ENCODE results near the gene C16orf78. TPM values are rescaled to one million over a fixed set of nuclear protein-coding genes. Genes with fewer than 3 reads are reported as not detected.

The C16orf78 gene
- total and polyA plus RNA-seq, 9 donors: not detected

DNA sequence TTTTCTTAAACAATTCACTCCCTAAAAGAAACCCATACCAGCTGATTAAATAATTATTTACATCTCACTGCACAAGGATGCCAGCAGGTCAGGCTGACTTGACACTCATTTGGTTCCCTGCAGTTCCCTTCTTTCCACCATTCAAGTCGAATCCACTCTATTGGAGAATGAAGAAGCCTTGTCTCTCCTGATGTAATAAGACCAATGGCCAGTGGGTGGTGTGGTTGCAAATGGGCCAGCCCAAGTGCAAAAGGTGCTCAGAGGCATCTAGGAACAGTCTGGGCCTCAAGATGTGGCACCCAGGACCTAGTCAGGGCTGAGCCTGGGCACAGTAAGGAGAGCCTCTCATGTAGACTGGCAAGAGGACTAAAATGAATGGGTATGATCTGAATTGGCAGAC is 9.3 kb downstream of the C16orf78 start:
- Histone ChIP-seq H3K27ac (ENCODE audit: low read length) (no peak overlapping the region), H3K4me3 (ENCODE audit: low read length) (no peak overlapping the region), H3K4me1 (ENCODE audit: control insufficient read depth, insufficient read depth, low read length) (no peaks in the 10 kb centered on the region), H3K27me3 (ENCODE audit: control insufficient read depth, insufficient read depth, low read length) (peaks cover 5% of the 10 kb centered on the region), H3K9me3 (replicated peaks; ENCODE audit: control insufficient read depth, low read depth, low read length) (no peaks in the 10 kb centered on the region), H3K36me3 (ENCODE audit: control insufficient read depth, insufficient read depth, low read length) (no peaks in the 10 kb centered on the region)
- no CpG with 5 or more reads among the region's 1 CpG for WGBS (ENCODE audit: insufficient coverage)
- no peak for DNase-seq

- no CpG with 5 or more reads among the region's 1 CpG for WGBS (ENCODE audit: insufficient coverage)
Measured at GRCh38 chr16:49395021-49395420, 21.4 kb downstream of the C16orf78 start.

DNA sequence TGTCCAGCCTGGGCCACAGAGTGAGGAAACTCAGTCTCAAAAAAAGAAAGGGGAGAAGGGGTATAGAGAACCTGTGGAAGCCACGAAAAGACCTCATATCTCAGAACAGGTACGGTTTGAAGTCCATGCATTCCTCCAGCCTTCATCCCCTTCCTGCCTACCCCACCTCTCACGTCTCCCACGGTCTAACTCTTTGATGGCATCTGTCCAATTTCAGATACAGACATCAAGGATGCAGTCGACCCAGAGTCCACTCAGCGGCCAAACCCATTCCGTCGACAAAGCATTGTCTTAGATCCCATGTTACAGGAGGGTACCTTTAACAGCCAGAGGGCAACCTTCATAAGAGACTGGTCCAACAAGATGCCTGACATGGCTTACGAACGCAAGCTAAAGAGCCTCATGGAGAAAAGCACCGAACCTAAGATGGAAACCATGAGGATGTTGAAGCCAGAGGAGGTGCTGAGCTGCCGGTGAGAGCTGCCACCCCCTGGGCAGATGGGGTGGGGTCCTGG is 22.7 kb downstream of the C16orf78 start:
- no peaks in the 10 kb centered on the region for H3K36me3 ChIP-seq (ENCODE audit: control insufficient read depth, insufficient read depth, low read length)

More at GRCh38 chr16:49395021-49395420, 21.4 kb downstream of the C16orf78 start:
- no peaks in the 10 kb centered on the region for H3K36me3 ChIP-seq (ENCODE audit: control insufficient read depth, insufficient read depth, low read length)
- no peak for DNase-seq
- H3K27ac ChIP-seq (ENCODE audit: low read length): no peak overlapping the region
- H3K9me3 ChIP-seq (replicated peaks; ENCODE audit: control insufficient read depth, low read depth, low read length): no peaks in the 10 kb centered on the region
- H3K27me3 ChIP-seq (ENCODE audit: control insufficient read depth, insufficient read depth, low read length): peaks cover 2% of the 10 kb centered on the region
- H3K4me3 ChIP-seq (ENCODE audit: low read length): no peak overlapping the region
- H3K4me1 ChIP-seq (ENCODE audit: control insufficient read depth, insufficient read depth, low read length): no peaks in the 10 kb centered on the region

DNA sequence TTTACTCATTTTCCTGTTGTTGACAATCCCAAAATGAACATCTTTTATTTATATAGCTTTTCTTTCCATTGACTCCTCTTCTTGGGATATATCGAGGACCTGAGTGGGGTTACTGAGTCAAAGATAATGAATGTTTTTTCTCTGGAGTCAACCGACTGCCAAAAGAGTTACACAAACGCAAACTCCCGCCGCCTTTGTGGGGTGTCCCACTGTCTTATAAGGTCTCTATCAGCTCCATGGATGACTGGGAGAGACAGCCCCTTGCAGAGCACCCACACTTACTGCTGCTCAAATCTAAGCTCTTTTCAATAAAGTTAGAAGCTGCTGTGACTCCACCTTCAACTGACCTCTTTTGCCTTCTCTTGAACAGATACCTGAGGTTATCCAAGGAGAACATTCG is 25.2 kb downstream of the C16orf78 start:
- Histone ChIP-seq H3K4me1 (ENCODE audit: control insufficient read depth, insufficient read depth, low read length) (no peaks in the 10 kb centered on the region), H3K4me3 (ENCODE audit: low read length) (no peak overlapping the region), H3K9me3 (replicated peaks; ENCODE audit: control insufficient read depth, low read depth, low read length) (no peaks in the 10 kb centered on the region), H3K27ac (ENCODE audit: low read length) (no peak overlapping the region), H3K27me3 (ENCODE audit: control insufficient read depth, insufficient read depth, low read length) (peaks cover 2% of the 10 kb centered on the region), H3K36me3 (ENCODE audit: control insufficient read depth, insufficient read depth, low read length) (no peaks in the 10 kb centered on the region)
- DNase-seq: no peak
- WGBS (ENCODE audit: insufficient coverage): 87% methylated on average over 5 of the region's 6 CpGs

More for the DNA sequence above, 22.7 kb downstream of the C16orf78 start:
- no peak overlapping the region for H3K27ac ChIP-seq (ENCODE audit: low read length)
- 84% methylated on average over 11 of the region's 12 CpGs for WGBS (ENCODE audit: insufficient coverage)
- H3K4me1 ChIP-seq (ENCODE audit: control insufficient read depth, insufficient read depth, low read length): no peaks in the 10 kb centered on the region
- no peaks in the 10 kb centered on the region for H3K9me3 ChIP-seq (replicated peaks; ENCODE audit: control insufficient read depth, low read depth, low read length)
- DNase-seq: no peak
- H3K4me3 ChIP-seq (ENCODE audit: low read length): no peak overlapping the region
- H3K27me3 ChIP-seq (ENCODE audit: control insufficient read depth, insufficient read depth, low read length): peaks cover 2% of the 10 kb centered on the region

DNA sequence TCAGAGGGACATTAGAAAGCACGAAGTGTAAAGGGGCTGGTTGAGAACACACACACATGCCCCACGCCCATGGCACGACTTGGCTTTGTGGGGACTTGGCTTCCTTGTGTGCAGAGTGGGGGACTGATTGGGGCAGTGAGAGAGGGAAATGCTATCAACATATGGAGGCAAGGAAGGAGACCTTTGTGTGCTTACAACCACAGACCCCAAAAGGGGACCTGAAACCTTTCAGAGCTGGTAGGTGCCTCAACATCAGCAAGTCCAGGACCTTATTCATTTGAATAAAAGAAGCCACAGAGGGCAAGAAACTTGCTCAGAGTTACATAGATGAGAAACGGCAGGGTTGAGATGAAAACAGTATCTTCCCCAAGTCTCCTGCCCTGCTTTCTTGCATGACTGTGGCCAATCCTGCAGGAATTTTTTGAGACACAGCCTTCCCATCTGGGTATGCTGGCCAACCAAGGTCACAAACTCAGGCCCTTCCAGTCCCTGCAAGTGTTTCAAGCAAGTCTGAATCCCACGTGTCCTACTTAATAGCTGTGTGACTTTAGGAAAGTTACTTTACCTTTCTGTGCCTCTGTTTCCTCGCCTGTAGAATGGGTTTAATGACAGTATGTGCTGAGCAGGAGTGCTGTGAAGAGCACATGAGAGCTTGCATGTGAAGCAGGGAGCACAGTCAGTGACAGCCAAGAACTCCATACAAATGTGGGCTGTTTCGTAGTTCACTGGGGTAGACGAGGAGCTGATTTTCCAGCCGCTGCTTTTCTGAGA is 26.2 kb downstream of the C16orf78 start:
- H3K9me3 ChIP-seq (replicated peaks; ENCODE audit: control insufficient read depth, low read depth, low read length): no peaks in the 10 kb centered on the region
- no peaks in the 10 kb centered on the region for H3K36me3 ChIP-seq (ENCODE audit: control insufficient read depth, insufficient read depth, low read length)
- DNase-seq: no peak
- 78% methylated on average over 8 of the region's 9 CpGs for WGBS (ENCODE audit: insufficient coverage)
- H3K4me3 ChIP-seq (ENCODE audit: low read length): no peak overlapping the region
- H3K4me1 ChIP-seq (ENCODE audit: control insufficient read depth, insufficient read depth, low read length): no peaks in the 10 kb centered on the region
- peaks cover 2% of the 10 kb centered on the region for H3K27me3 ChIP-seq (ENCODE audit: control insufficient read depth, insufficient read depth, low read length)
- H3K27ac ChIP-seq (ENCODE audit: low read length): no peak overlapping the region

DNA sequence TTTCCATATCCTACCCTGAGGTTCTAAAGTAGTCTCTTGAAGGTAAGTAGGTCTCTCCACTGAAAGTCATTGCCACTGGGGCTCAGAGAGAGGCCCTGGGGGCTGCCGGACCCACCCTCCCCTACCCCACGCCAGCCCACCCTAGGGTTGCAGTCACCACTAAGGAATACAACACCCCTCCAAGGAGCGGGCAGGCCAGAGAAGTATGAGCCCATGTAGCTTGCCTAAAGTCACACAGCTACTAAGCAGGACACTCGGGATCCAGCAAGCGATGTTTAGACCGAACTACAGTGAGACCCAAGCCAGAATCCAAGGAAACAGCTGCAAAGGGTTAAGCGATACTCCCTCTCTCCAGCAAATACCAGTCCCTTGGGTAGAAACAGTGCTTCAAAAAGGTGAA is 27.0 kb downstream of the C16orf78 start:
- Histone ChIP-seq H3K4me3 (ENCODE audit: low read length) (no peak overlapping the region), H3K36me3 (ENCODE audit: control insufficient read depth, insufficient read depth, low read length) (no peaks in the 10 kb centered on the region), H3K27ac (ENCODE audit: low read length) (no peak overlapping the region), H3K27me3 (ENCODE audit: control insufficient read depth, insufficient read depth, low read length) (peaks cover 2% of the 10 kb centered on the region), H3K4me1 (ENCODE audit: control insufficient read depth, insufficient read depth, low read length) (no peaks in the 10 kb centered on the region), H3K9me3 (replicated peaks; ENCODE audit: control insufficient read depth, low read depth, low read length) (no peaks in the 10 kb centered on the region)
- no peak for DNase-seq
- WGBS (ENCODE audit: insufficient coverage): 100% methylated on average over 1 of the region's 7 CpGs

DNA sequence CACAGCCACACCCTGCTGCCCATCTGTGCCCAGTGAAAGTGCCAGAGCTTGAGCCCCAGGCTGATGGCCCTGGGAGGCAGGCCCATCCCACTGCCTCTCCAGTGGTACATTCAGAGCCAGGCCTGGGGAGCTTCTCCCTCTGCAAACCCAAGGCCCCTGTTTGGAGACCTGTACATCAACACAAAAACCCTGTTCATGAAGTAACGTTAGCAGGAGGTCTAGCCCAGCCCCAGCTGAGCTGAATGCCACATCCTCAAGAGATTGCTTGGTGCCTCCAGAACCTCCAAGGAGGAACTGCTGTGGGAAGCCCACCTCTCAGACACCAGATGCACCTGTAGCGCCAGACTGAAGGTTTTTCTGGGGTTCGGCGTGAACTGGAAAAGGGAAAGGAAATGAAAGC is 31.5 kb downstream of the C16orf78 start:
- H3K27me3 ChIP-seq (ENCODE audit: control insufficient read depth, insufficient read depth, low read length): no peaks in the 10 kb centered on the region
- 63% methylated on average over 1 of the region's 4 CpGs for WGBS (ENCODE audit: insufficient coverage)

DNA sequence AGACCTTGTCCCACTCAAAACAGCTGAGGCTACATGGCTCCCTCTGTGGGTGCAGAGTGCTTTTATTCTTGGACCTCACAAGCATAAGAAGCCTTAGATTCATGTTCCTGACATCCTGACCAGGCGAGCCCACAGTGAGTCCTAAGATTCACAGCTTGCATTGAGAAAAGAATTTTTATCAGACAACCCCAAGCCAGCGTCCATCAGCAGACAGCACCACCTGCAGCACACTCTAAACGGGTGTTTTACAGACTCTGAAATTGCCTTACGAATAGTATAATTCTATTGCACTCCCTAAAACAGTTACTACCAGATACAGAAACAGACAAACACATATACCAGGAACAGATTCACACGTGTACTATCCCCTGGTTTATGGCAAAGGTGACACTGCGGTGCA is 31.9 kb downstream of the C16orf78 start:
- DNase-seq: no peak
- no peak overlapping the region for H3K4me3 ChIP-seq (ENCODE audit: low read length)
- 15% methylated on average over 3 of the region's 6 CpGs for WGBS (ENCODE audit: insufficient coverage)
- no peaks in the 10 kb centered on the region for H3K9me3 ChIP-seq (replicated peaks; ENCODE audit: control insufficient read depth, low read depth, low read length)
- no peaks in the 10 kb centered on the region for H3K36me3 ChIP-seq (ENCODE audit: control insufficient read depth, insufficient read depth, low read length)
- H3K27ac ChIP-seq (ENCODE audit: low read length): no peak overlapping the region
- peaks cover 8% of the 10 kb centered on the region for H3K4me1 ChIP-seq (ENCODE audit: control insufficient read depth, insufficient read depth, low read length)
- no peaks in the 10 kb centered on the region for H3K27me3 ChIP-seq (ENCODE audit: control insufficient read depth, insufficient read depth, low read length)

More for the DNA sequence above, 31.5 kb downstream of the C16orf78 start:
- H3K36me3 ChIP-seq (ENCODE audit: control insufficient read depth, insufficient read depth, low read length): no peaks in the 10 kb centered on the region
- H3K4me1 ChIP-seq (ENCODE audit: control insufficient read depth, insufficient read depth, low read length): peaks cover 8% of the 10 kb centered on the region
- H3K27ac ChIP-seq (ENCODE audit: low read length): no peak overlapping the region
- no peak for DNase-seq
- H3K4me3 ChIP-seq (ENCODE audit: low read length): no peak overlapping the region
- H3K9me3 ChIP-seq (replicated peaks; ENCODE audit: control insufficient read depth, low read depth, low read length): no peaks in the 10 kb centered on the region

- no peak overlapping the region for H3K4me3 ChIP-seq (ENCODE audit: low read length)
- DNase-seq: peak; percentile 91
- 18% methylated on average over 9 of the region's 17 CpGs for WGBS (ENCODE audit: insufficient coverage)
- no peaks in the 10 kb centered on the region for H3K9me3 ChIP-seq (replicated peaks; ENCODE audit: control insufficient read depth, low read depth, low read length)
- H3K36me3 ChIP-seq (ENCODE audit: control insufficient read depth, insufficient read depth, low read length): no peaks in the 10 kb centered on the region
- no peaks in the 10 kb centered on the region for H3K27me3 ChIP-seq (ENCODE audit: control insufficient read depth, insufficient read depth, low read length)
- peaks cover 8% of the 10 kb centered on the region for H3K4me1 ChIP-seq (ENCODE audit: control insufficient read depth, insufficient read depth, low read length)
- no peak overlapping the region for H3K27ac ChIP-seq (ENCODE audit: low read length)
Measured at GRCh38 chr16:49407873-49408550, 34.4 kb downstream of the C16orf78 start.

DNA sequence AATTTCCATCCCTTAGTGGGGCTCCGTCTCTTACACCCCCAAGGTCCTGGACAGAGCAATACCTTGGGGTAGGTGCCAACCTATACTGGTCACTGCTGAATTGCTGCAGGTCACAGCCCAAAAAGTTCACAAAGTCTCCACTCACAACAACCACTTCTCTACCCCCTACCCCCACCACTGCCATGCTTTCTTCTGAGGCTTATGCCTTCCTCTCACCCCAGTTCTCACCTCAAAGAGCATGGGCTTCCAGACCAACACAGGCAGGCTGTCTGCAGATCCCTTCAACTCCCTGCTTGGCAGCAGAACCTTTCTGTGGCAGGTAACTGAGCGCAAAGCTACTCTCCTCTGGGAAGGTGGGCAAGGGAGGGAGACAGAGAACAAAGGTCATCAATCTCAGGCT is 35.5 kb downstream of the C16orf78 start:
- no peak overlapping the region for H3K4me3 ChIP-seq (ENCODE audit: low read length)
- H3K27ac ChIP-seq (ENCODE audit: low read length): no peak overlapping the region
- H3K36me3 ChIP-seq (ENCODE audit: control insufficient read depth, insufficient read depth, low read length): no peaks in the 10 kb centered on the region
- H3K27me3 ChIP-seq (ENCODE audit: control insufficient read depth, insufficient read depth, low read length): no peaks in the 10 kb centered on the region
- DNase-seq: no peak
- no CpG with 5 or more reads among the region's 2 CpGs for WGBS (ENCODE audit: insufficient coverage)
- no peaks in the 10 kb centered on the region for H3K9me3 ChIP-seq (replicated peaks; ENCODE audit: control insufficient read depth, low read depth, low read length)
- H3K4me1 ChIP-seq (ENCODE audit: control insufficient read depth, insufficient read depth, low read length): peaks cover 8% of the 10 kb centered on the region

Measured in muscle of leg (tissue), 11 donors.